Measurements from ENCODE around the gene ASAP2. TPM values are rescaled to one million over a fixed set of nuclear protein-coding genes. Genes with fewer than 3 reads are reported as not detected.

ASAP2 gene
- total and polyA plus RNA-seq, 9 of the 15 experiments (the other 6 are each of a cell fraction or from before 2014, with no cell fraction given), result 0.06 to 4.3 (median 3.1) TPM

- TF ChIP-seq ELK3 (CRISPR knock-in tag; IDR thresholded peaks at IDR 0.05) (no peak), BCOR (IDR thresholded peaks at IDR 0.05) (no peak), MAZ (CRISPR knock-in tag; conservative IDR thresholded peaks at IDR 0.05 in 1 of 2, IDR thresholded peaks at IDR 0.05 in 1 of 2) (no peak), CREB1 (IDR thresholded peaks at IDR 0.05) (peak; percentile 68; the same call in 1 of the 2 replicates), CREB1 (CRISPR knock-in tag; IDR thresholded peaks at IDR 0.05) (no peak), HMBOX1 (IDR thresholded peaks at IDR 0.05) (no peak), ZNF146 (CRISPR knock-in tag; IDR thresholded peaks at IDR 0.05; ENCODE audit: unreplicated experiment) (no peak), ZNF121 (CRISPR knock-in tag; conservative IDR thresholded peaks at IDR 0.05) (no peak), RBBP5 (IDR thresholded peaks at IDR 0.05; ENCODE audit: borderline replicate concordance, insufficient read depth, low read length, poor library complexity, severe bottlenecking) (no peak), FOXK1 (CRISPR knock-in tag; IDR thresholded peaks at IDR 0.05; ENCODE audit: borderline replicate concordance) (no peak), PRMT5 (CRISPR knock-in tag; IDR thresholded peaks at IDR 0.05) (no peak), SMAD4 (CRISPR knock-in tag; conservative IDR thresholded peaks at IDR 0.05) (no peak), ILF3 (IDR thresholded peaks at IDR 0.05; ENCODE audit: borderline replicate concordance) (no peak), HOMEZ (CRISPR knock-in tag; IDR thresholded peaks at IDR 0.05) (no peak), JUND (IDR thresholded peaks at IDR 0.05; ENCODE audit: borderline replicate concordance, low read depth, low read length) (no peak), JUND (tag; IDR thresholded peaks at IDR 0.05; ENCODE audit: borderline replicate concordance, low read depth, low read length) (no peak), DPF2 (IDR thresholded peaks at IDR 0.05) (0 out of 2 replicates have a peak, but pooled peaks have one; percentile 47), SETDB1 (IDR thresholded peaks at IDR 0.05; ENCODE audit: low read length) (no peak), IRF1 (CRISPR knock-in tag; IDR thresholded peaks at IDR 0.05; ENCODE audit: borderline replicate concordance) (no peak), PYGO2 (tag; IDR thresholded peaks at IDR 0.05) (no peak), EP400 (IDR thresholded peaks at IDR 0.05) (peak; percentile 56; the same call in 1 of the 2 replicates), NR2C1 (IDR thresholded peaks at IDR 0.05) (no peak), NR2C1 (tag; IDR thresholded peaks at IDR 0.05) (peak; percentile 28; the same call in 1 of the 2 replicates), CHD4 (IDR thresholded peaks at IDR 0.05; ENCODE audit: insufficient read depth, insufficient replicate concordance, low read depth, low read length, poor library complexity, severe bottlenecking) (no peak), ESRRA (IDR thresholded peaks at IDR 0.05; ENCODE audit: borderline replicate concordance, low read depth) (no peak)
These were observed 128.8 kb downstream of the ASAP2 start (continued) for GRCh38 chr2:9335322-9335832.
